HG02870 (cell line): ENCODE data around the gene PDLIM1.

Source experiments
- ATAC-seq: cut with Tn5 transposase; IDR thresholded peaks from one replicate; pipeline ENCODE4 v1.9.1; 2021; ENCODE audit warnings: mild to moderate bottlenecking, moderate library complexity; ENCODE audit not compliant: unreplicated experiment

Gene PDLIM1

DNA sequence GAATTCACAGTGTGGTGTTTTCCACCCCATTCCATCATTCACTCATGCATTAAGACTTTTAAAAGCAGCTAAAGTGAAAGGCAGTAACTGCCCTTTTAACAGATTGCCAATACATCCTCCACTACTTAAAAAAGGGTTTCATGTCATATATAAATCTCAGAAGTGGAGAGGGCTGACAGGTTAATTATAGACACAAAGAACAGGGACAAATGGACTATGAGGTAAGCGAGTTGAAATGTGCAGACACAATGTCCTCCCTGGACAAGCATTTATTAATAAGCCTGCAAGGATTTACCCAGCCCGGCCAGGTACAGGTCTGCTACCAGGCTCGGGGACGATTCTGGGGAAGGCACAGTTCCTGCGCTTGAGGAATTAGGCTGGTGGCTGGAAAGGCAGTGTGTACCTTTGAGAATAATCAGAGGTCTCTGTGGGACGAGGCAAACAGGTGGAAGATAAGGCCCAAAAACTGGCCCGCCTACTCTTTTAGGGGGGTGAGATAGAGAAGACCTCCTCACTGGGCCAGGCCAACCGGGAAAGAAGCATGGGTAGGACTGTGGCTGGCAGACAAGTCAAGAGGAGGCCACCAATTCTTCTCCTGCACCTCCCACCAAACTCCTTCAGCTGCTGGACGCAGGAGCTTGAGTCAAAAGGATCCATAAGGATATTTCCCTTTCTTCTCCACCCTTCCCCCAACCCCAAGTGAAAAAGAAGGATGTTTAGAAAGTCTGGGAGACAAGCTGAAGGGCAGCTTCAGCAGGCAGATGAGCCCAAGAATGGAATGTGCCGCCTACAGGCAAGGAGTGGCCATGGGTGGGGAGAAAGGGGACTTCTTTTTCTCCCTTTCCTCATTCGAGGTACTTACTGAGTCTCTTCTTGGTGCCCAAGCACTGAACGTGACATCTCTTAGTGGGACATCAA is 1.5 kb downstream of the PDLIM1 start:
- ATAC-seq: no peak

DNA sequence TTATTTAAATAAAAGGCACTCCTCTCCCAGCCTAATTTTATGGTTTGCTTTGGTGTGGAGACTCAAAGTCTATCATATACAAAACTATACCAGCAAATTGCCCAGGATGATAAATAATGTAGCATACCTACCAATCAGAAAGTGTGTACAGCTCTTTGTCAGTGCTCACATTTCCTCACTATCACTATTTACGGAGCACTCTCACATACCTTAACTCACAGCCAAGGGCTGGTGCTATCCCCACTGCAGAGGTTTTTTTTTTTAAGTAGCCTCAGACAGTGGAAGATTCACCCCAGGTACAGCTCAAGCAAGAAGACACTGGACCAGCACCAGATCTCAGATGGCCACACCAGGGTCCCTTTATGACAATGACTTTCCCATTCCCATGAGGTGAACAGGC is 2.5 kb downstream of the PDLIM1 start:
- no peak for ATAC-seq

DNA sequence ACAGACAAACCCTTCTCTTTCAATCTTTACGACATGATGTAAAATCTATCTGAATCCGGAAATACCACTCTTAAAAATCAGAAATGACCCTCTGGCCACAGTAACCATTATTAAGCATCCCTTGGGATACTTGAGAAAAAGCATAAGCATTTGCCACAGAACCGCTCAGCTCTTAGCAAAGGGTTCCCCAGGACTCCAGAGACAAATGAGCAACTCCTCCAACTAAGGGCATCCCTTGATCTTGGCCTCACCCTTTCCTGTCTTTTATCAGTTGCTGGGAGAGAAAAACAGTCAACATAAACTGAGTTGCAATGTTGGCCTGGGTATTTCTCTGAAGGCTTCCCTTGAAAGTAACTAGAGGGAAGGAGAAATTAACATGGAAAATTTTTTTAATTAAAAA is 3.5 kb downstream of the PDLIM1 start:
- ATAC-seq: no peak

DNA sequence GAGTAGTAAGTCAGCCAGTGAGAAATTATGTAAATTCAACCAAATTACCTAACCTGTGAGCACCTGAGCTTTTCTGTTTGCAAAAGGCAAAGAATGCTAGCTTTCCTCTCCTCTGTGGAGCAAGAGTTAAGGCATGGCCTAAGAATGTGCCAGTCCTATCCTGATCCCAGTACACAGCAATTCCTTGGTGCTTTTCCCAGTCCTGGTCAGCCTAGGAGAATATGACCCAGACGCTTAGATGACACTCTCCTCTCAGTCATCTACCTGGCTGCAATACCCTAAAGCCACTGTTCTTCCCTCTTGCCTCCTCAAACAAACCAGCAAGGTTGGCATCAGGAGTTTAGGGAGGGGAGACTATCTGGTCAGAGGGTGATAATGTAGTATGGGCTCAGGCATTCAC is 4.1 kb downstream of the PDLIM1 start:
- no peak for ATAC-seq

DNA sequence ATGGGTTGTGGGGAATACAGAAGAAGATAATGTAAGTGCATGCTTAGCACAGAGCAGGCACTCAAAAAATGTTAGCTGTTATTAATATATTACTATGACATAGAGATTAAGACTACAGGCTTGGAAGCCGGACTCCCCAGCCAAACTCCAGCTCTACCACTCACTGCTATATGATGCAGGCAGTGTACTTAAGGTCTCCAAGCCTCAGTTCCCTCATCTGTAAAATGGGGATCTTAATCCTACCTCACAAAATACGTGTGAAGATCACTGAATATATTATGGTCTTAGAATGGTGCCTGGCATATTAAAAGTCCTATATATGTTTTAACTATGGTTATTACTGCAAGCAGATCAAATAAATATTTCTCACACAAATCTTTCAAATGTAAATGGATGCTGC is 5.2 kb downstream of the PDLIM1 start:
- ATAC-seq: no peak

DNA sequence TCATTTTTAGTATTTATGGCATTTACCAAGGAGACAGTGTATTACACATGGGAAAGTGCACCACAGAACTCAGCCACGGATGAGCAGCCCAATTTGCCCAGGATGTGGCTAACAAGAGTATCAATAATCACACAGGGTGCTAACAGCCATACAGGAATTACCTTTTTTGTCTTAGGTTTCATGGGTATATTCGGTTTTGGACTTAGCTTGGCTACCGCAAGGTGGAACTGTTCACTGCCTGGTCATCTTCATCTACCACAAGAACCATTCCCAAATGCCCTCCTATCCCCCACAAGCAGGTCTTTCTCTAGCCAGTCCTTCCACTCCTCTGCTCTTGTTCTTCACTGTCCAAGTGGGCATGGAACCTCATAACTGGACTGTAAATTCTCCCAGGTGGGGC is 6.0 kb downstream of the PDLIM1 start:
- ATAC-seq: no peak

DNA sequence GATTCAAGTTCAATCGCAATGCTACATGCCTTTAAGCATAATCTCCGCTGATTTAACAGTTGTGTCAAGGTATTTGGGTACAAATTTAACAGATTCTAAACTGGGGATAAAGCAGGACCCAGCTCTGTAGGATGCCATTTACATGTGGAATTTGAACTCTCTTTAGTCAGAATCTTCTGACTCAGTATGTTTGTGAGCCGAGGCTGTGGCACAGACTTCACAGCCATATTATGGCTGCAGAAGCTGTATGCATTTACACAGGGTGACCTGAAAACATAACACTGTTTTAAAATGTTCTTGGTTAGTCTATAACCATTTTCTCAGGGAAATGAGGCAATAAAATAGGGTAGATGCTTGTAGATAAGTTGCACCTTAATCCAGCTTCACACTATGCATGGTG is 8.7 kb downstream of the PDLIM1 start:
- ATAC-seq: no peak

DNA sequence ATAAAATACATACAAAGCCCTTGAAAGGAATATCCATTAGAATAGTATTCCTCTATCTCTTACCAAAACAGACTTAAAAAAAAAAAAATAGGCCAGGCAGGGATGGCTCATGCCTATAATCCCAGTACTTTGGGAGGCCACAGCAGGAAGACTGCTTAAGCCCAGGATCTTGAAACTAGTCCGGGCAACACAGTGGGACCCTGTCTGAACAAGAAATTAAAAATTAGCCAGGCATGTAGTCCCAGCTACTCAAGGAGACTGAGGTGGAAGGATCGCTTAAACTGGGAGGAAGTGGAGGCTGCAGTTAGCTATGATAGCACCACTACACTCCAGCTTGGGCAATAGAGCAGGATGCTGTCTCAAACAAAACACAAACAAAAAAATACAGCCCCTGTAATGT is 9.6 kb downstream of the PDLIM1 start:
- no peak for ATAC-seq

DNA sequence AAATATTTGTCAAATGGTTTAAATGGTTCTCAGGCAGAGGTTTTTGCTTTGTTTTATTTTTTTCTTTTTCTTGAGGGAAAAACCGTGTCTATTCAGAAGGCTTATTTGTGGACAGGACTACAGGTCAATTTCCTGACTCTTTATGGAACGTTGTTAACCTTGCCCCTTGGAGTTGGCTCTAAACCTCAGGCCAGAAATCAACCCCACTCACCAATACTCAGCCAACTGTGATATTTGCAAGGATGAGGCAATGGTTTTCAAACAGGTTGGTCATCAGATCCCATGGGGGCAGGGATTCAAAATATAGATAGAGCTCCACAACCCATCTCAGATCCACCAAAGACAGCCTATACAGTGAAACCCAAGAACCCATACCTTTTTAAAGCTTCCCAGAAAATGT is 10.2 kb downstream of the PDLIM1 start:
- ATAC-seq: no peak

DNA sequence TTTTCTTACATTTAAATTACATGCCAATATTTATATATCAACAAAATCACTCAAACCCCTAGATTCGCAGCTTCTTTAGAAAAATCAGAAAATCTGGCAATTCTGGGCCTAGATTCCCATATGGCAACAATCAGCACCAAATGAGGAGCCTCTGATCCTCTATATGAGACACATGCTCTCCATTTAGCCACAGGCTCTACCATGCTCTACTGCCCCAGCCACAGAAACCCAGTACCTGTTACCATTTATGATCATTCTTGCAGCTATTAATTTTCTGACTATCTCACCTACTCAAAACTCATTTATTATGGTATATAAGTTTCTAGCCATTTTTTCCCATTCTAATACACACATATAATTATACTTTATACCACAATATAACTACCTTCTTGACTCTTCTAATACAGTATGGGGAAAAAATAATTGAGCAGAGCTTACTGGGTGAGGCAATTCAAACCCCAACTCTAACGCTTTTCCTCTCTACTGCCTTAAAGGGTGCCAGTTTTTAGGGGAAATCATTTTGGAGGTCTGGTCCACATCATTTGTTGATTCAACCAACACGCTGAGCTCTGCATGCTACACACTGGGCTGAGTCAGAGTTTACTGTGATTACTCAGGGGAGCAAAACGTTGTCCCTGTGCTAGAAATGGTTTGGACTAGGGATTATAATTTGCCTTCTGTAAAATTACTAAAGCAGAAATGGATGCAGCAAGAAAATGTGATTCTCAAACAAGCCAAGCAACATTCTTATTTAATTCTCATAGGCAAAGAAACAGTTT is 11.6 kb downstream of the PDLIM1 start:
- ATAC-seq: peak; percentile 43

DNA sequence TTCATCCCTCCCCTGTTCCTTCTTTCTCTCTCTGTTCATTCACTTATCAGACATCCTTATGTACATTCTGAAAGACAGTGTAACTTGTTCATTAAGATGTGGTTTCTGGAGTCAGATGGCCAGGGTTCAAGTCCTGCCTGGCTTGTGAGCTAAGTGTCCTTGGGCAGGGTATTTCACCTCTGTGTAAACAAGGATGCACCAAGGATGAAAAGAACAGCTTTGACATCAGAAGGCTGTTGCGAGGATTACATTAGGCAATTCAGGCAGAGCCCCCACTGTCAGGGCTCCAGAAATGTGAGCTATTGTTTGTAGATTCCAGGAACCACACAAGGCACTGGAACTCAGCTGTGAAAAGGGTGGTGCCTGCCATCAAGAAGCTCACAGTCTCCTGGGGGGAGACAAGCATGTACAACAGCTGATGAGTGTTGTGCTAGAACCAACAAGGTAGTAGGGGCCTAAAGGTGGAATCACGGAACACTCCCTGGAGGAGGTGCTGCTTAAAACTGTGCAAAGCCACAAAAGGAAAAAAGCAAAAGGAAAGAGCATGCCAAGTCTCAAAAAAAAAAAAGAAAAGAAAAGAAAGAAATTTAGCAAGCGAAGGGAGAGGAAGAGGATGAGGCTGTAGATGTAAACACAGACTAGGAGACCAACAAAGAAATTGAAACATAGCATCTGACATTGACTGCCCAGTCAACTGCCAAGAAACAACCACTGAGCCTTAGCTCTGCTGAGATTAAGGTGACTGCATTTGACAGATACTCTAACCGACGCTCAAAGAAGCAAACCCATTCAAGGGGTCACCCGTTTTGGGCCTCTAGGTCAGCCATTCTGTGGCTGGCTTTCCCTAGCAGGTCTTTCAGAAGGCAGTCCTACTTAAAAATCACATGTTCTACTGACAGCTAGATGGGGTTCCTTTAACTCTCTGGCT is 12.5 kb downstream of the PDLIM1 start:
- ATAC-seq: no peak

DNA sequence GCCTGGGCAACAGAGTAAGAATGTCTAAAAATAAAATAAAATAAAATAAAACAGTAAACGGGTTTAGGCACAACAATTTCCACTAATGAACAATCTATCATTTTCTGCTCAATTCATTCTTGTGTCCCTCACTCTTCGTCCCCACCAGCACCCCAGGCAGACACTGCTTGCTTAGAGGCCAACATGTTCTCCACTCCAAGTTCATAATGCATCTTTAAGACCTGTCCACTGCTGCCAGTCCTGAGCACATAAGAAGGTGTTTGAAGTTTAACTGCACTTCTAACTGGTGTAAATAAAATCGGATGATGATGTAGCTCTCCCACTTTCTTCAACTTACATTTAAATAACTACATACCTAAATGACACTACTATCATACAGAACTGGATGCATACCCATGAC is 13.2 kb downstream of the PDLIM1 start:
- no peak for ATAC-seq

DNA sequence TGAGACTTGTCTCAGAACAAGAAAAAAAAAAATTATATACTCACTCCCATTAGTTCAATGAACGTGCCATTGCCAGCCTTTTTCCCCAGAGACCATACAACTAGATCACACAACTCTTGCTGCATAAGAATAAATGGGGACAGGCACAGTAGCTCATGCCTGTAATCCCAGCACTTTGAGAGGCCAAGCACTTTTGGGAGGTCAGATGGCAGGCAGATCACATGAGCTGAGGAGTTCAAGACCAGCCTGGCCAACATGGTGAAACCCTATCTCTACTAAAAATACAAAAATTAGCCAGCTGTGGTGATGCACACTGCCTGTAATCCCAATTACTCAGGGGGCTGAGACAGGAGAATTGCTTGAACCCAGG is 13.6 kb downstream of the PDLIM1 start:
- no peak for ATAC-seq

DNA sequence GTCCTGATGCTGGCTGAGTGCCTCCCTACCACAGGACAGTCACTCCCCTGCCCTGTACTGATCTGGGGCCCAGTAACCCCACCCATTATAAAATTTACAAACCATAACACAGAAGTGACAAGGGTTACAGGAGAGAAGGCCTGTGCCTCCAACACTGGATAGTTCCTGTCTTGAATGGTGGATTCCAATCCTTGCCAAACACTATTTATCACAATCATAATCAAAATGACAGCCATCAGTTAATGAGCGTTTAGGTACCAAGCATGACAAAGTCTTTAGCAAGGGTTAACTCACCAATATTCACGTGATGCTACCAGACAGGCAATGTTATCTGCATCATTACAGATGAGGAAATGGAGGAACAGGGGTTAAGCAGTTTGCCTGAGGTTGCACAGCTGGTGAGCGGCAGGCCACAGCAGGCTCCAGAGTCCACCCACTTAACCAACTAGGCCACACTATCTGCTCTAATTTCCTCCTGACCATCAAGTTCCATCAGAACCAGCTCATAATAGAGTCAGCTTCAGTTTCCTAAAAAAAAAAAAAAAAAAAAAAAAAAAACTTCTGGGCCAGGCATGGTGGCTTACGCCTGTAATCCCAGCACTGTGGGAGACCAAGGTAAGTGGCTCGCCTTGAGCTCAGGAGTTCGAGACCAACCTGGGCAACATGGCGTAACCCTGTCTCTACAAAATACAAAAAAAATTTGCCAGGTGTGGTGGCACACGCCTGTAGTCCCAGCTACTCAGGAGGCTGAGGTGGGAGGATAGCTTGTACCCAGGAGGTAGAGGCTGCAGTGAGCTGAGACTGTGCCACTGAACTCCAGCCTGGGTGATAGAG is 14.2 kb downstream of the PDLIM1 start:
- no peak for ATAC-seq

DNA sequence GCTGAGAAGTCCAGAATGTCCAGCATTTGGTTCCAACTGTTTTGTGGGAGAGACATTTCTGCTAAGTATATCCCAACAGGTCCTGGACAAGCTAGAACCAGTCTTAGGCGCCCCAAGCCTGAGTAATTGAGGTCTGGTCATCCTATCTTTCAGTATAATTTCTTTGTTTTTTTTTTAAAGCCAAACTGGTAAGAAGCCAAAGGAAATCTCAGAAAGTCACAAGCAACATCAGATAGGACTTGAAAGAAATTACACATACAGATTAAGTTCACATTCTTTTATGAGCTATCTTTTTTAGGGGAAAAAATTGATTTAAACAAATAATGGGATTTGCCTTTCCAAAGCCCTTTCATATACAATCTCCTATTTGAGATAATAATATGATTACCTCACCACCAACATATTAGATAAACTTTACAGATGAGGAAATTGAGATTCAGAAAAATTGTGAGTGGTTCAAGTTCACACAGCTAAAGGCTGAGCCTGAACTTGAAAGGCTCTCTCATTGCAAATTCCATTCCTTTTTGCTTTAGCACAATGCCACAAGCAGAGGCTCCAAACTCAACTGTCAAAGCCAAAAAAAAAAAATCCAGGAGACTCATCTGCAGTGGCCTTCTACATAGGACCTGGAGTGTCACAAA is 15.0 kb downstream of the PDLIM1 start:
- no peak for ATAC-seq

DNA sequence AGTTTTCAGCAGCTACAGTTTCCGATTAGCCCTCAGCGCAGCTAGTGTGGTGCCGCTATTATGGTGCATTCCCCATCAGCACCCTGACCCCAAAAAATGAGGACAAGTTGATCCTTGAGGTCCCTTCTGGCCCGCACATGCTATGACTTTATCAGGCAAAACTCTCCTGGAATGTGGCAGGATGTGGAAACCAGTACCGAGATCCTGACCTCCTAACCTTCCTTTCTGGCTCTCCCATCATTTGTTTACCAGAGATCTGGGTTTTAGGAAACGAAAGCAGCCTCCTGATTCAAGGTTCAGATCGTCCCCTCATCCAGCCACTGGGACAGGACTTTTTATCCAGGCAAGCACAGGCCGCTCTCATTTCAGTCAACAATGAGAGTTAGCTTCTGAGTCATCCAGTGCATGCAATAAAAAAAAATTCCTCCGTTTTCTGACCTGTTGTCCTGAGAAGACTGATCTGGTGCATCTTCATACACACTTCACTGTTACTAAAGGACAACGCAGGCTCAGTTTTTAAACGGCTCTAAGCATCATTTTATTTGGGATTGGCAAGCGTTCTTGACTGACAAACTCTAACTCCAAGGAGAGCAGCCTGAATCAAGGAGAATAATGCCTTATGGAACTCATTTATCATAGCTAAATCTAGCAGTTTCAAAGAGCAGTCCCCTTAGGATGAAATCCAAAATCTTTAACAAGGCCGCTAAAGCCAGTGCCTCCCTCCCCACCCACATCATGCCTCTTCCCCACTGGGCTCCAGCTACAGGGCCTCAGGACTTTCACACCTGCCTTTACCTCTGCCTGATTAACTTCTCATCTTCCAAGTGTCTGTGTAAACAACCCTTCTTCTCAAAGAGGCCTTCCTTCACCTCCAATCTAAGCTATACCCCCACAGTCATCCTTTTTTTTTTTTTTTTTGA is 17.1 kb downstream of the PDLIM1 start:
- no peak for ATAC-seq

DNA sequence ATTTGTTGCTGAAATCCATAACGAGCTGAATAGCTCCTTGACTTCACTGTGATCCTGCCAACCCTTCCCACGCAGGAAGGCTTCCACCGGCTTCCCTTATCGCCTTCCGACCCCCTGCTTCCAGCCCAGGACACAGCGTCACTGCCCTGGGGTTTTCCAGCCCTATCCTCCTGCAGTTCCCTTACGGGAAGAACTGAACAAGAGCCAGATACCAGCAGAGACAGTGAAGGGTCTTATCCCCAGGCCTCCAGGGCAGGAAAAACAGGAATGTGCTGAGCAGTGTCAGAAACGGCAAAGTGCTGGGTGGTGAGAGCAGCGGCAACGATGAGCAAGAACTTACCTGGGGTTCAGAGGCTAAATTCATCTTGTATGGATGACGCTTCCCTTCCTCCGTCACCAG is 22.4 kb downstream of the PDLIM1 start:
- ATAC-seq: no peak

DNA sequence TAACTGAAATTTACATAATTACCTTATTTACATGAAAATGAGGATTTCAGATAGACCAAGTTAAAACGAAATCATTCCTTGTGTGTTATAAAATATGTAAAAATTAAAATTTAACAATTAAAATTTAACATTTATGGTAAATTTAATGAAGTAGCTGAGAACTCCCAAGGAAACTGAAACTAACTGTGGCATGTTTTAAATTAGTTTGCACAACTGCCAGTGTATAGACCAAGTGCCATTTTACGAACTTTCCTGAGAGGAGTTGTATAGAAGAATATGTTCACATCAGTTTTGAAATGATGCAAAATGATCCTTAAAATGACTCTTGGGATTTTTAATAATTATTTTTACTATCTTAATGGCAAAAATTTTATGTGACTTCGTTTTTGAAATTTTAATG is 23.6 kb downstream of the PDLIM1 start:
- ATAC-seq: no peak

DNA sequence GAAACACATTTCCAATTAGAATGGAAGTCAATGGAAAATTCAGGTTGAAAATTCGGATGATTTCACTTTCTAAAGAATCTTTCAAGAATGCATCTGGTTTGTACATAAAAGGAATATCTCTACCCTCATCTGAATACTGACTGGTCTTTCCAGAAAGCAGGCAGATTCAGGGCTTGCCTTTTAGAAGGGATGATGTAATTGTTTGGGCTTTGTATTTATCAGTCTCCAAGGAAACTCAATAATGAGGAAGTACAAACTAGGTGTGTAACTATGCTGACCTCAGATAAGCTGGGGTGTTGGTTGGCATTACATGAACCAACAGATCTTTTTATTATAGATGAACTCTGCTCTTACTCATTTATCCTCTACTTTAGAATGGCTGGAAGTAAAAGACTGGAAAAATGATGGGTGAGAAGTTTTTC is 24.1 kb downstream of the PDLIM1 start:
- ATAC-seq: peak; percentile 86
